NCI-H460 (cell line): Measurements from ENCODE around the gene TMIGD1. TPM values are rescaled to one million over a fixed set of nuclear protein-coding genes. Genes with fewer than 3 reads are reported as not detected.

Source experiments
- DNase-seq: peaks from one replicate; pipeline ENCODE4 v3.0.0-alpha.2; 2016; ENCODE audit warnings: low read depth; ENCODE audit errors: extremely low read depth
- total RNA-seq: library from RNA; depleted of rRNA; stranded (reverse); fragments of >200 nt; shearing (Covaris generic); gene quantifications from 2 replicates; pipeline ENCODE4 v1.2.3, GENCODE V29; 2014

The TMIGD1 gene
- total RNA-seq, 1 experiment from 2014 or later: not detected

DNA sequence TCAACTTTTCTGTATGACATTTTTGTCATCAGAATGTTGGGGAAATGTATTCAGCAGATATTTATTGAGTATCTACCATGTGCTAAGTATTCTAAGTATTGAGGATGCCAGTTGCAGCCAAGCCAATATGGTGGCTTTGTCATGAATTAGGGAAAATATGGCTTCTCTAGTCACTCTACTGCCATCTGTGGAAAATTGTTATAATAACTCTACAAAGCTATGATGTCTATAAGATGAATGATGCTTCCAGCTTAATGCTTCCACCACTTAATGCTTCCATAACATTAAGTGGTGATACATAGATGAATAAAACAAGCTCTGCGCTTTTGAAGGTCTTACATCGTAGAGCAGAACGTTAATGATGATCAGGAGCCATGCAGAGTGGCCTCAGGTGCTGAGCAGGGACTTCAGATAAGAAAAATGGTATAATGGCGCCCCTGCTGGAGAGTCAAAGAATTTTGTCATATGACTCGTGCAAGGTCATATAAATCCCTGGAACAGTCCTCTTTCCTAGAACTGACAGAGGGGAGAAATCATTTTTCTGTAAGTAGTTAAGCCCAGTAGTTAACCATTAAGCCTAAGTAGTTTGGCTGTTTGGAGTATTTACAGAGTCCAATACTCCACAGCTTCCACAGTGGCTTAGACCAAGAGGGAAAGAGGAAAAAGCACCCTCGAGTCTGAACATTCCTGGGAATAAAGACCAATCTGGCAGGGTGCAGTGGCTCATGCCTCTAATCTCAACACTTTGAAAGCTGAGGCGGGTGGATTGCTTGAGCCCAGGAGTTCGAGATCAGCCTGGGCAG, 2.7 kb upstream of the TMIGD1 start:
- DNase-seq: peak; percentile 64

DNA sequence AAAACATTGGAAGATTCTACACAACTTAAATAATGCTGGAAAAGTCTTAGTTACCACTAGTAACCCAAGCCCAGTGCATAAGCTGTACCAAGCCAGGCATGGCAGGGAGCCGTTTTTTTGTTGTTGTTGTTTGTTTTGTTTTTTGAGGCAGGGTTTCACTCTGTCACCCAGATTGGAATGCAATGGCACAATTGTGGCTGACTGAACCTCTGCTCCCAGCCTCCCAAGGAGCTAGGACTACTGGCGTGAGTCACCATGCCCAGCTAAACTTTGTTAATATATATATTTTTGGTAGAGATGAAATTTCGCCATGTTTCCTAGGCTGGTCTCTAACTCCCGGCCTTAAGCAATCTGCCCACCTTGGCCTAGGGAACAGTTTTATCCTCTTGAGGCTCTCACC, 564 bp upstream of the TMIGD1 start:
- DNase-seq: no peak

DNA sequence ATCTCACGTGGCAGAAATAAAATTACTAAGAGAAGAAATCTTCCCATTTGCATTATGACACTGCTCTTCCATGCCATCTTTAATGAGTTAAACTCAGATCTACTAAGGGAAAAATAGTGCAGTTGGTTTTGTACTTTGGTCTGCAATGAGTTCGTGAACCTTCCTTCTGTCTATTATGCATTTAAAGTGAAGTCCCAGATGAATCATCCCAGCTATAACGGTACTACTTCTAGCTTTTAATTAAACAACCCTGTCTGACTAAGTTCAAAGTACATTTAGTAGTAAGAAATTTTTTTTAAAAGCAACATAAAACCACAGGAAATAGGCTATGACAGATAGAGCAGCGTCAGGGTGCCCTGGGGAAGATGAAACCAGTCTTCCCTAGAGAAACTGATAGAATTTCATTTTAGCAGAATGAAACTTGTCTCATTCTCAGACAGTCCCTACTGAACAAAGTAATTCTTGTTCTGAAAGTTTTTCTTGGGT, 1.8 kb downstream of the TMIGD1 start:
- DNase-seq: no peak

DNA sequence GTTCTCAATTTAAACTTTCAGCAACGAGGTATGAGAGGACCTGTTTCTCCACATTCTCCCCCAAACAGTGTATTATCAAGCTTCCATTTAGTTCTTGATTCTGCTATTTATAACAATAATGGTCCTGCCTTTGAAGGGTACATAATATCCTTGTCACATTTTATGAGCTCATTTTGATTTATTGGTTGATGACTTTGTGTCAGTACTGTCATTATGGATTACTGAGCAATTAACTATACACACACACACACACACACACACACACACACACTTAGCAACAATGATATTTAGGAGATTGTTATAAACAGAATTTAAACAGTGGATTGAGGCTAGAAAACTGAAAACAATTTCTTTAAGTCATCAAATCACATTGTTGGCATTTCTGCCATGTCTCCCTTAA, 7.0 kb downstream of the TMIGD1 start:
- no peak for DNase-seq

DNA sequence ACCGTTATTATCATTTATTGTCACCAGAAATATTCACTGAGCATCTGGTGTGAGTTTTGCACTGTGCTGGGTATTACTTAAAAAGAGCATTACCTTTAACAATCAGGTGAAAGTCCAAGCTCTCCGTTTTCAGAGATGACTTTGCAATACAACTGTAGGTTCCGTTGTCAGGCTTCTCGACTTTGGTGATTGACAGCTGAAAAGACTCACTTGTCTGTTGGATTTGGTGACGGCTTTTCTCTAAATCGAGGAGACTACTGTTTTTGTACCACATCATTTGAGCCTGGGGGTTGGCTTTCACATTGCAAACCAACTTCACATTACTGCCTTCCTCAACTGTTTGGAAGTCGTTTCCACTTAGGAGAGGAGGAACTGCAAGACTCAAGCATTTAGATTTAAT, 9.1 kb downstream of the TMIGD1 start:
- no peak for DNase-seq

DNA sequence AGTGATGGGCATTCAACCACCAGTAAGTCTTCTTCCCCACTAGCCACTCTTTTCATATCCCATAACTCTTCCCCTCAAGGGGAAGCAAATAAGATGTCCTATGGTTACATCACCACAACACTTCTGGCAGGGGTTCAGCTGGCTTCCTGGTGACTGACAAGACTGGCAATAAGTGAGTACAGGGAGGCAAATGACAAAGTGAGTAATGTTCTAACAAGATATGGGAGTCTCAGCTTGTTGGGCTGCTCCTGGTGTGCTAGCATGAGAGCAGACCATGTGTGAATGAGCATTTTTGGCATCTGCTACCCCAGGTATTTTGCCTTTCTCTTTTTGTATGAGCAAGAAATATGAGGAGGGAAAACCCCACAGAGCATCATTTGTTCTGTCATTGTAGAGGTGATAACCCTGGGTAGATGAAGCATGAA, 9.9 kb downstream of the TMIGD1 start:
- peak; percentile 66 for DNase-seq

DNA sequence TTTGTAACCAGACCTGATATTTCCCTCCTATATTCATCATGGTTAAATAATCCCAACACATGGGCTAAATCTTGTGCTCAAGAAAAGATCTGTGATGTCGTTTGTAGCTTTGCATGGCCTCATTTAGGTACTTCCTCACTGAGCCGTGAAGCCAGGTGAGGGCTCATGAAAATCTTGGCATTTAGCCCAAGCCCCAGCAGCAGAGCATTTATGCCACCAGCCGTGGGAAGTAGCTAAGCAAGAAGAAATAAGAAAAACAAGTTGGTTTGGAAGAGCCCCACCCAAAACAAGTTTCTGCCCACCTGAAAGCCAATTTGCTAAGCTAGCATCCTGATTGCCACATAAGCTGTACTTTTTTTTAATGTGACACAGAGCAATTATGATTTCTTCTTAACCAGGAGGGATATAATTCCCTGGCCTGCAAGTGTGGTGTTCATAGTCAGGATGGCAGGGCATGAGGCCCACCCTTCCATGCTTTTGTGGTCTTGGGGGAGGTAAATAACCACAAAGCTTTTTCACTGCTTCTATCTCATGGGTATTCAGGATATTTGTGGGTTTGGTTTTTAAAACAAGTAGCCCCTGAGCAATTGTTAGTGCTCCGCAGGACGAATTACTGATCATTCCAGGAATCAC, 10.5 kb downstream of the TMIGD1 start:
- DNase-seq: no peak

DNA sequence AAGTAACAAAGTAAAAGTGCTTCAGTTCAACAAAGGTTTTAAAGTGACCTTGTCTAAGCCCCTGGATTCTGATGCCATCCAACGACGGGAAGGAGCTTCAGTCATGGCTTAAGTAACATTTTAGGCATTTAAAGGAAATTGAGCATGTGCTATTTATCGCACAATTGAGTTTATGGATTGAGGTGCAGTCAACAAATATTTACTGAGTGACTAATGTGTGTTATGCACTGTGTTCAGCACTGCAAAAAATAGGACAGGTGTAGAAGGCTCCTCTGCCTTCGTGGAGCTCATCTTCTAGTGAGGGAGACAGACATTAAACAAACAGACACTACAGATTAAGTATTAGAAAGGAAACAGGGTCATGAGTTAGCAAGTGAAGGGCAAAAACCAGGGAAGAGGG, 12.5 kb downstream of the TMIGD1 start:
- DNase-seq: no peak

DNA sequence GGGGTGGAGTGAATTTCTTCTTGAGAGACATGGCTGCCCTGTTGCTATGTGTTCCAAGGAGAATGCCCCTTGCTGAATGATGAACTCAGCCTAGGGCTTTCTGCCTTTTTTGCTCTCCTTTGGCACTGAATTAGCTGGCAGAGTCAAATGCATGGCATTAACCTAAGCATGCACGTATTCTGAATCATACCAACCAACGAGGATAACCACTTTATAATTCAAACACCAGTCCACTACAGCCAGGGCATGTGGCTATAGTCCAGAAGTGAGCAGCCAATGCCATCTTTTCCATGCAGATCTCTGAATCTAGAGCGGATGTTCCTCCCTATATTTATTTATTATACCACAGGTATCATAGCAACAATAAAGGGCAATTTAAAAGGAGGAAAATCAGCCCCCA, 15.7 kb downstream of the TMIGD1 start:
- DNase-seq: no peak

DNA sequence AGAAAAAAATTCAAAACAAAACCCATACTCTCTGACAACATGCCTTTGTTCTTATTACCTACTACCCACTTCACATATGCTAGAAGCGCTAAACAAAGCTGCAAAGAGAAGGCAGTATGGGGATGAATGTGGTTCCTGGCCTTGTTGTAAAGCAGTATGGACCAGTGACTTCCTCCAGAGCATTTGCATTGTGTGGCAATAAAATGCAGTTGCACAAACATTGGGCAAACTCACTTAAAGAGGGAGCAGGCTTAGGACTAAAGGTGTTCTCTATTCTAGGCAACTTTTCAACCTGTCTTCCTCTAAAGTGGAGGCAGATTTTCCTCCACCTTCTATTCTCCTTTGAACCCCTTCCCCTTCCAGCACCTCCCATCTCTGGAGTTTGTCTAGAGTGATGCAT, 17.1 kb downstream of the TMIGD1 start:
- no peak for DNase-seq

DNA sequence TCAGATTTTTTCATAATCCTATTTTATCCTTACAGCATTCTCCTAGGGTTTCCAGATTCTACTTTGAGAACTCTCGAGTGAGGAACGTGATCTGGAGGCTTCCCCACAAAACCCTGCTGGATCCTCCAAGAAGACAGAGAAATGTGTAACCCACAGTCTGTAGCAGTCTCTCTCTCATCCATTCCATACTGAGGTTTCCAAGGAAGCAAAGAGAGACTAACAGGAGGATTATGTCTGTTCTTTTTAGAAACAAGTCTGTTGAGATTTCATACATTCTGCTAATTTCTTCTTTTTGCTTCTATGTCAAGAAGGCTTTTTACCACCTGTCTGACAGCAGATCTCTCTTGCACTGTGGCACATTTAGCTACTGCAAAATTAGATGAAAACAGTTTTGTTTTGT, 18.8 kb downstream of the TMIGD1 start:
- no peak for DNase-seq

DNA sequence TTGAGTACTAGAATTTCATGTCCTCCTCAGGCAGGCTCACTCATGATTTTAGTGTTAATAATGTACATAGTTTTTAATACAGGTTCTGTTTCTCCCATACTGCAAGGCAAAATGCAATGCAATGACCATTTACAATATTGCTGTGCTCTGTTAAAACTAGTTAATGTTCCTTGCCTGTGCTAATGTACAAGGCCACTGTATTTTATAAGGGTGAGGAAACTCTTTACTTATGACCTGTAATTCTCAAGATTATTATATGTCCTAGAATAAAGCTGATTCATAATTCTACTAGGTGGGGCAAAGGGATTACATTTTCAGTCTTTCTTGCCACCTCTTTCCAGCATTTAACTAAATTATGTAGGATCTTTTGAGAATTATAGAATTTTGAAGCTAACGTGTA, 19.4 kb downstream of the TMIGD1 start:
- DNase-seq: no peak

DNA sequence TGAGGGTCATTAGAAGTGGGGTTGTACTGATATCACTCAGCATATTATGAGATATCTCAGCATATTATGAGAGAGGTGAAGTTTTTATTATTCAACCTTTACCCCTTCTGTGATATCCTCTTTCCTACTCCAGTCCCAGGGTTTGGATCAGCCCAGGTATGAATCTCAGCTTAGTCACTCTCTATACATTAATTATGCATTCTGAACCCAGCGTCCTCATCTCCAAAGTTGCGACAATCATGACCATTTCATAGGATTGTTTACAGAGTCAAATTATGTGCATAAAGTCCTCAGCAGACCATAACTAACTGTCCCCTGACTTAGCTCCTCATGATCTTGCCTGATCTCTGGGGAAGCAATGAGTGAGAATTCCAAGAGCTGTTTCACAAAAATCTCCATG, 21.6 kb downstream of the TMIGD1 start:
- no peak for DNase-seq

DNA sequence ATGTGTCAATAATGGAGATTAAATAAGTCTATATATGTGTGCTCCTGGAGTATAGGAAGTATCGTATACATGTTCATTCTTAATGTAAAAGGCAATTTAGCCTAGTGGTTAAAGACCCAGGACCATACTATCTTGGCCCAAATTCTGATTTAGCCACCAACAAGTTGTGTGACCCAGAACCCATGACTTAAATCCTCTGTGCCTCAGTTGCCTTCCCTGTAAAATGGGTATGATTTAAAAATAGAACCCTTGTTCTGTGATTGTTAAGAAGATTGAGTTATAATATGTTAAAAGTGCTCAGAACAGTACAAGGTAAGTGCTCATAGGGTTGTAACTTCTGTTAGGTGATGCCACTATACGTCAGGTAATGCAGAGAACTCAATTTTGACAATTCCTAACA, 23.3 kb downstream of the TMIGD1 start:
- DNase-seq: no peak

DNA sequence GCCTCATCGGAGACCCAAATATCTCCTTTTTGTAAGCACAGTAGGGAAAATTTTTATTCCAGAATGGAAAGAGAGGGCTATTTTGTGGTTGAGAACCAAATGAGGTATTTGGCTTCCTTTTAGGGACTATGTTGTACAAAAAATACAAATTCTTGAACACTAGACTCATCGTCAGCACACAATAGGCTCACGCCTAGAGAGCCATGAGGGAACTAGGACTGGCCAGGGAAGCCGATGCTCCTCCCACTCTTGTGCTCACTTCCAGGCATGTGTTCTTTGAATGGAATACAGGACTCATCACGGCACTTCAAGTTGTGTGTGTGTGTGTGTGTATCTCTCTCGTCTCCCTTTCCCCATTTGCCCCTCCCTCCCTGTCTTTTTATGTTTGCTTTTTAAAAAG, 24.3 kb downstream of the TMIGD1 start:
- no peak for DNase-seq

DNA sequence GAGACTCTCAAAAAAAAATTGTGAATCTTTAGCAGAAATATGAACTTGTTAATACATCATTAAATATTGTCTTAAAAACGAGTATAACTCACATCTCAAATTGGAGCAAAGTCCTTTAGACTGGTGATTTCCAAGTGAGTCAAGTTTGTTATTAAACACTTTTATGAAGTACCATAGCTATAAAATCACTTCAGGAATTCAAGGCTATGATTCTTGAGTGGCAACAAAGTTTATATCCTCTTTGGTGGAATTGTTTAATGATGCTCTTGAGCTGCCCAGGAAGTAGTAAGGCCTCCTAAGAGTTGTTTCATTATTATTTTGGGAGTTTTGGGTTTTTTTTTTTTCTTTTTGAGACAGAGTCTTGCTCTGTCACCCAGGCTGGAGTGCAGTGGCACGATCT, 25.5 kb downstream of the TMIGD1 start:
- DNase-seq: no peak

DNA sequence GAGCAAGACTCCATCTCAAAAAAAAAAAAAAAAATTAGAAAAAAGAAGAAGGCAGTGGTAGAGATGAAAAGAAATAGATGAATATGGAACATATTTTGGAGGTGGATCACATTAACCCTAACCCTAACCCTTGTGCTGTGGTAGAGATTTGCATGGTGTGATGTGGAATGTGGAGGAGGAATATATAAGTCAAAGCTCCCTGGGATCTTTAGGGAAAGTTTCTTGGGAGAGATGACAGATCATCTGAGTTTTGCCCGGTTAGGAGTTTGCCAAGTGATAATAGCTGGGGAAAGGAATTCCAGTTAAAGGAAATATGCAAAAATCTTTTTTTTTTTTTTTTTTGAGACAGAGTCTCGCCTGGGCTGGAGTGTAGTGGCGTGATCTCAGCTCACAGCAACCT, 29.1 kb downstream of the TMIGD1 start:
- no peak for DNase-seq

DNA sequence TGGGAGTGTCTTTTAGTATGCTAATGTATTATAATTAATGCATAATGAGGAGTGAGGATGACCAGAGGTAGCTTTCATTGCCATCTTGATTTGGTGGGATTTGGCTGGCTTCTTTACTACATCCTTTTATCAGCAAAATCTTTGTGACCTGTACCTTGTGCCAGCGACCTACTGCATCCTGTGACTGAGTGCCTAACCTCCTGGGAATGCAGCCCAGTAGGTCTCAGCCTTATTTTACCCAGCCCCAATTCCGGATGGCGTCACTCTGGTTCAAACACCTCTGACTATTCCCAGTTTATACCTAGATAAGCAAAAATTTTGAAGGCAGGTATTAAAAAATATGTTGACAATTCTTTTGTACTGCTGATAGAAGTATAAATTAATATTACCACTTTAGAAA, 31.6 kb downstream of the TMIGD1 start:
- no peak for DNase-seq

DNA sequence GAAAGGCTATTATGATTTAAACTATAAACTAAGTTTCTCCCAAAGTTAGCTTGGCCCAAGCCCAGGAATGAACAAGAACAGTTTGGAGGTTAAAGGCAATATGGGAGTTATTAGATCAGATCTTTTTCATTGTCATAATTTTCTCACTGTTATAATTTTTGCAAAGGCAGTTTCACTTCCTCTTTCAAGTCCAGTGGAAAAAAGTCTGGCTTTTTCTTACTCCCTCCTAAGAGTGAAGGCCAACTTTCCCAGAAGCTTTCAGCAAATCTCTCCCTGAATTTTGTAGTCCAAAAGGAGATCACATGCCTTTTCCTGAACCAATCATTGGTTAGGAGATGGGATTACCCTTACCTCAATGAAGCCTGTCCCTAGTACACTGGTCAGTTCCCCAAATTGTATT, 33.0 kb downstream of the TMIGD1 start:
- no peak for DNase-seq

DNA sequence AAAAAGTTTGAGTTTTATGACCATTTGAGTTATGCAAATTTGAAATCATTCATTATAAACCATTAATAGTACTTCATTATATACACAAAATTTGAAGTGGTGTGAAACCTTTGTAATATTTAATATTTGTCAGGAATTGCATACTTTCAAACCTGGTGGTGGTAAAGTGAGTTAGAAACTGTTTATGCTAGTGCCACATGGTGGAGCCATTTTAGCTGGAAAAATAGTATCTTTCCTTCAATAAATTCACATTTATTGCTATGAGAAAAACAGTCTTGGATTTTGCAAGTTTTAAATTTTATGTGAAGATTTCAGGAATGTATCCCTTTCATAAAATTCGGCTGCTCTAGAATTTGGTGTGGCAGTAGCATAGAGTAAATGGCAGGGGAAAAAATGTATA, 34.9 kb downstream of the TMIGD1 start:
- DNase-seq: no peak

DNA sequence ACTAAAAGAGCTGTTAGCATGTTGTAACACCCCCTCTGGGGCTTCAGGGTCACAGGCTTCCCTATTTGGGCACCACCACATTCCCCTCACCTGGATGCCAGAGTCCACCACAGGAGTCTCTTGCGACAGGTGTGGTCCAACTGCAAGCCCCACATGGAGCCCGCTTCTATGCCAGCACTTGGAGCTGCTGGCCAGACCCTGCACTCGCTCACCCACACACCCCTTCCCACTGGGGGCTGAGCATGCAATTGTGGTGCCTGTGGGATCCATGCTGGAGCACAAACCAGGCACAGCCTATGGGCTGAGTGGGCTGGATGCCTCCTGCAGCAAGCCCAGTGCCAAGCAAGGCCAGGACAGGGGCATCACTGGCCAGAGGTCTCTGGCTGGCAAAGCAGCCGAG, 36.1 kb downstream of the TMIGD1 start:
- no peak for DNase-seq

DNA sequence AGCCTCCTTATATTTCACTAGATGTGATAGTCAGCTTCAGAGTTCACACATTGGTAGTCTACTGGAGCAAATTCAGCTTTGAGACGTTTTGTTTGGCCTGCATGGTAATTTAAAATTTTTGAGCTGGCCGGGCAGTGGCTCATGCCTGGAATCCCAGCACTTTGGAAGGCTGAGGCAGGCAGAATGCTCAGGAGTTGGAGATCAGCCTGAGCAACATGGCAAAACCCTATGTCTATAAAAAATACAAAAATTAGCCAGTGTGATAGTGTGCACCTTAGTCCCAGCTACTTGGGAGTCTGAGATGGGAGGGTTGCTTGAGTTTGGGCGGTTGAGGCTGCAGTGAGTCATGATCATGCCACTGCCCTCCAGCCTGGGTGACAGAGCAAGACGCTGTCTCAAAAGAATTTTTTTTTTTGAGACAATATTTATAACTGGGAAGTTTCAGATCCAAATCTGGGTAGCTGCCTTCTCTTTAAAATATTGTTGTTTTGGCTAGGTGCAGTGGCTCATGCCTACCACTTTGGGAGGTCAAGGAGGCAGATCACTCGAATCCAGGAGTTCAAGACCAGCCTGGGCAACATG, 37.3 kb downstream of the TMIGD1 start:
- DNase-seq: no peak
